Activated T-helper 2 cell treated with anti-CD3 and anti-CD28 coated beads, Interferon-gamma antibody, Interleukin-2, Interleukin-4, amounts not matched to agents 10 μg/mL and 5 μg/mL and 100 μg/mL, durations not matched to agents 14 hours and 24 hours and 36 hours (primary cell): ENCODE data around the gene HK3. TPM values are rescaled to one million over a fixed set of nuclear protein-coding genes. Genes with fewer than 3 reads are reported as not detected.

Experiments
- DNase-seq: peaks from one replicate; pipeline ENCODE4 v3.0.0; 2021; ENCODE audit warnings: low spot score
- H3K27ac Mint-ChIP-seq: one replicate; pipeline ENCODE4 v1.8.0; 2021; ENCODE audit warnings: mixed read lengths
- H3K27me3 Mint-ChIP-seq: one replicate; pipeline ENCODE4 v1.8.0; 2021; ENCODE audit warnings: low read depth, mixed read lengths
- H3K36me3 Mint-ChIP-seq: one replicate; pipeline ENCODE4 v1.8.0; 2021; ENCODE audit warnings: low read depth, mixed read lengths
- H3K4me1 Mint-ChIP-seq: one replicate; pipeline ENCODE4 v1.8.0; 2021; ENCODE audit warnings: low read depth, mixed read lengths
- H3K4me3 Mint-ChIP-seq: one replicate; pipeline ENCODE4 v1.8.0; 2021; ENCODE audit warnings: low read depth, mild to moderate bottlenecking, moderate library complexity, mixed read lengths
- H3K9me3 Mint-ChIP-seq: one replicate; pipeline ENCODE4 v1.8.0; 2021; ENCODE audit warnings: mixed read lengths
- intact Hi-C: fragments of 100-400 bp; cut with micrococcal nuclease; formaldehyde crosslinking; loops from one replicate; pipeline ENCODE4 v1.15.1; 2023
- total RNA-seq: library from RNA; stranded (reverse); gene quantifications from 2 replicates; pipeline ENCODE4 v1.2.3, GENCODE V29; 2022

Gene HK3
- total RNA-seq, 1 donor from 2014 or later, result 0.52 TPM

DNA sequence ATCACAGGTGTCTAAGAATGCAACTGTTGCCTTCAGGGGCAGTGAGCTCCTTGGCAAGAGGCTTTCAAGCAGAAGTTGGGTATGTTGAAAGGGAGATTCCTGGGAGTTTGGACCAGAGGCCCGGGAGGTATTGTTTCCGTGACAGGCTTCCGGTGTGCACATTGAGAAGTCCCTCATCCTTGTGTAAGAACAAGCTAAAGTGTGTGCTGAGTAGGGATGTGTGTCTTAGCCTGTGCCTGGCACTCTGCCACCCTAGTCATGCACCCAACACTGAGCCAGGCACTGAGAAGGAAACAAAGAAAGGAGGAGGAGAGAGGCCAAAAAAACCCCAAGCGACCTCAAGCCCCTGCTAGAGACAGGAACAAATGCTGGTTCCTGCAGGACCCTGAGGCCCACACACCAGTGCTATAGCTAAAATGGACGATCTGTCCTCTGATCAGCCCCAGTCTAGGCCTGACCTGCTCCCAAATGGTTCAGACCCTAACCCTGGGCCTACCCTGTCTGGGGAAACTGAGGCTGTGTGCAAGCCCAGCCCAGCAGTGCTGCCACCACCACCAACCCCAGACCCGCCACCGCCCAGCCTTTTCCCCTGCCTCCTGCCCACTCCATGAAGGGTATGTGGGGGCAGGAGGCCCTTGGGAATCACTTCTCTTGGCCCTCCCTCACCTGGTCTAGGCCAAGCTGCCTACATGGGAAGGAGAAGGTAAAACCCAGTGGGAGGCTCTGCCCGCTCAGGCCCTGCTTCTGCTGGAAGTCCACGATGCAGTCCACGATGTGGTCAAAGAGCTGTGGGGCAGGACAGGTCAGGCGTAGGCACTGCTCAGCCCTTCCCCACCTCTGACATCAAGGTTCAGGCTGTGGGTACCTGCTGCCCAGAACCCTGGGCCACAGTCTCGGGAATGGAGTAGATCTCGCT is 12.6 kb downstream of the HK3 start:
- H3K36me3 Mint-ChIP-seq, result no peaks in the 10 kb centered on the region
- H3K4me3 Mint-ChIP-seq, result no peak overlapping the region
- DNase-seq, result no peak
- H3K27ac Mint-ChIP-seq, result no peak overlapping the region
- H3K27me3 Mint-ChIP-seq, result peaks cover 1% of the 10 kb centered on the region
- H3K9me3 Mint-ChIP-seq, result no peaks in the 10 kb centered on the region
- intact Hi-C loops, result no loop called here
- no peaks in the 10 kb centered on the region for H3K4me1 Mint-ChIP-seq

DNA sequence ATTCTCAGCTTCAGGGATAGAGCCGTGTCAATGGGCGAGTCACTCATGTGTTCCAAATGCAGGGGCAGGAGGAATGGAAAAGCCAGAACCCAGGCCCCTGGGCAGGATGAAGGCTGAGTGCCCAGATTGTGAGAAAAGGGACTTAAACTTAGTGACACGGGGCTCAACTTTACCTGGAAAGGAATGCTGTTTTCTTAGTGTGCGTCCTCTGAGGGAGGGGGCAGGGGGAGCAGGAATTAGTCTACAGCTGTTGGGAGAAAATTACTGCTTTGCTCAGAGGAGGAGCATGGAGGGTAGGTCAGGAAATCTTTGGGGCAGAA is 14.6 kb downstream of the HK3 start:
- intact Hi-C loops, result no loop called here
- no peak overlapping the region for H3K27ac Mint-ChIP-seq
- no peak overlapping the region for H3K4me3 Mint-ChIP-seq
- H3K9me3 Mint-ChIP-seq, result no peaks in the 10 kb centered on the region
- no peak for DNase-seq
- H3K36me3 Mint-ChIP-seq, result no peaks in the 10 kb centered on the region
- H3K27me3 Mint-ChIP-seq, result no peaks in the 10 kb centered on the region
- H3K4me1 Mint-ChIP-seq, result no peaks in the 10 kb centered on the region

DNA sequence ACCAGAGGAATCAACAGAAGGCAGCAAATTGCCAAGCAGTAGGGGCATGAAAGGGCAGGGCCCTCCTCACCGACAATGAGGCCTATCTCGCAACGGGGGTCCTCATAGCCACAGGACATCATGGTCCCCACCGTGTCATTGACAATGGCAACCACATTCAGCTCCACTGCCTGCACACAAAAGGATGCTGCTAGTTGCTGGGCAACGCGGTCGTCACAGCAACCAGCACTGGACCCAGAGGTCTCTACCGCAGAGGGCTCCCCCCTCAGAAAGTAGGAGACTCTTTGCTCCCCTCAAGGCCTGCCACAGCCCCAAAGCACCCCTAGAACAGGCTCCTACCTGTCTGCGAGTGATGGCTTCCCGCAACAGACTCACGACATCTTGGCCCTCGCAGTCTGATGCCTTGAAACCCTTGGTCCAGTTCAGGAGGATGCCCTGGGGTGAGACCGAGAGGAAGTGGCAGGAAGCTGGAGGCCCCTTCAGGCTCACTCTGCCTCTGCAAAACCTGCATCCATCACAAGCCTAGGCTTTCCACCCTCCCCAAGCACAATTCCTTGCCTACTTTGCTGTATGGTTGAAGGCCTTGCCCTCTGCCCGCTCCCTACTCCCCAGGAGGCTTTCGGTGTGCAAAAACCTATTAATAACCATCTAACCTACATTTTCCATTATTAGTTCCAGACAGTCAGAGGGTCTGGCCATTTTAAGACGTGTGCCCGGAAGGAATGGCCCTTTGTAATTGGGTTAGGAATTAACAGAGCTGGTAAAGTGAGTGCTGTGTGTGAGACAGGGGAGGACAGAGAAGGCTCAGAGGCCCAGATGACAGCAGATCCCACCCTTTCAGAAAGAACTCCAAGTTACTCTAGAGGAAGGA is 15.2 kb downstream of the HK3 start:
- Mint-ChIP-seq H3K4me1 (no peaks in the 10 kb centered on the region), H3K27me3 (no peaks in the 10 kb centered on the region), H3K4me3 (no peak overlapping the region), H3K9me3 (no peaks in the 10 kb centered on the region), H3K36me3 (no peaks in the 10 kb centered on the region), H3K27ac (no peak overlapping the region)
- DNase-seq, result no peak
- intact Hi-C loops, result no loop called here

DNA sequence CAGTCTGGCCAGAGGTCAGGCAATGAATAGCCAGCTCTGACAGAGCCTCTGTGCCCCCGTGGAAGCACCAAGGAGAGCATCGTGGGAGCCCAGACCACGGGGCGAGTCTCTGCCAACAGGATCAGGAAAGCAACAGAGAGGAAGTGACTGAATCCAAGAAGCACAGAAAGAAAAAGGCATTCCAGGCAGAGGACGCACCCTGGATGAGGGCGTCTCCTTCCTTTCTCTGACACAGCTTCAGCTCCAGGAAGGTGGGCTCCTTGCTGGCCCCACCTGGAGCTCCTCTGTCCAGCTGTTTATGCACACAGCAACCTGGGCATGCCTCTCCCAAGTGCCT is 16.6 kb downstream of the HK3 start:
- Mint-ChIP-seq H3K9me3 (no peaks in the 10 kb centered on the region), H3K4me1 (no peaks in the 10 kb centered on the region), H3K4me3 (no peak overlapping the region), H3K27ac (no peak overlapping the region), H3K36me3 (no peaks in the 10 kb centered on the region), H3K27me3 (no peaks in the 10 kb centered on the region)
- DNase-seq, result no peak
- intact Hi-C loops, result no loop called here

DNA sequence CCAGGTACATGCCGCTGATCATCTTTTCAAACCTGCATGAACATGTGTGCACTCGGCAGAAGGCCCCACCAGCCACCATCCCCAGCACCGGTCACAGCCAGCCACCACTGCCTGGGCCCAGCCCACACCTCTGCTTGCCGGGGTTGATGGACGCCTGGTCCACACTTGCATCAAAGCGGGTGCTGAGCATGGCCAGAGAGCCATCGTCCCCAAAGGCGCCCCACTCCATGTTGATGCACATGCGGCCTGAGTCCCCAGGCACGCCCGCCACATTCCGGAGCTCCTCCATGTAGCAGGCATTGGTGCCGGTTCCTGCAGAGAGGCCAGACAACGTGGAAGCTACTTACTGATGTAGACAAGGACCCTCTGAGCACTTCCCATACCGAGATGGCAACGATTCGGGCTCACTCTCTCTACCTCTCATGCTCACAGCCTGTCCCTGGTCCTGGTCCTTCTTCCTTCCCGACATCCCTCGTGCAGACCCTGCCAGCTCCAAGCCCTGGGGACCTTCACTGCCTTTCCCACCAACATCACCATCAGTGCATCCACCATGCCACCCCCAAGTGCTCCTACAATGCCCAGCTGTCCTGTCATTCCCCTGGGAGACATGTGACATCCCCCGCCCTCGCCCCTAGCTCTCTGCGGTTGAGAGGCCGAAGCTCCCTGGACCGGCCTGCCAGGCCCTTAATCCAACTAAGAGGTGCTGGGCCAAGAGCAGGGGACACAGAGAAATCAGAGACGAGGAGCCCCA is 17.2 kb downstream of the HK3 start:
- no peaks in the 10 kb centered on the region for H3K9me3 Mint-ChIP-seq
- H3K36me3 Mint-ChIP-seq, result no peaks in the 10 kb centered on the region
- intact Hi-C loops, result no loop called here
- H3K4me1 Mint-ChIP-seq, result no peaks in the 10 kb centered on the region
- no peak for DNase-seq
- H3K27me3 Mint-ChIP-seq, result no peaks in the 10 kb centered on the region
- H3K27ac Mint-ChIP-seq, result no peak overlapping the region
- H3K4me3 Mint-ChIP-seq, result no peak overlapping the region

DNA sequence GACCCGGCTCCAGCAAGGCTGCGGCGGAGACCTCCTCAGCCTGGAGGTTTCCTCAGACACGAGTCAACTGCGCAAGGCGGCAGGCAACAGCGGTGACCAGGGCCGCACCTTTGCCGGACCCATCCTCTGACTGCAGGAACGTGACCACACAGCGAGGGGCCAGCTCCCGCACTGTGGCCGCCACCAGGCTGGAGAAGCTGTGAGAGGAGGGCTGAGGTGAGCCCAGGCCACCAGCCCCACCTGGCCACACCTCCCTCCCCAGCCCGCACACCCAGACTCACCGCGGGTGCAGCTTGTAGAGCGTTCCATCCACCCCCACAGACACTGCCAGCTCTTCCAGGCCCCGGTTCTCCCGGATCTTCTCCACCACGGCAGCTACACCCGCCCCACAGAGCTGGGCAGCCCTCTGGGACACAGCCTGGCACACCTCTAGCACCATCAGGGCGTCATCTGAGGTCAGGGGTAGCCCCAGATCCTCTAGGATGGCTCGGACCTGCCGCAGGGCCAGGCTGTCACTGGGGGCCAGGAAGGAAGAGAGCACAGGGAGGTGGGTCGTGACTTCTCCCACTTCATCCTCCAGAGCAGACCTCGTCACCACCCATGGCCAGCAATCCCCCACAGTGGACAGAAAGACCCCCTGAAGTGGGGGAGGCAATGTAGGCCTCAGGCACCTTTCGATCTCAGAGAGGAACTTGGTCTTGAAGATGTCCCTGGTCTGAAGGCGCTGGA is 18.0 kb downstream of the HK3 start:
- no peaks in the 10 kb centered on the region for H3K4me1 Mint-ChIP-seq
- no peak for DNase-seq
- H3K27me3 Mint-ChIP-seq, result peaks cover 5% of the 10 kb centered on the region
- intact Hi-C loops, result no loop called here
- H3K36me3 Mint-ChIP-seq, result no peaks in the 10 kb centered on the region
- H3K27ac Mint-ChIP-seq, result no peak overlapping the region
- no peaks in the 10 kb centered on the region for H3K9me3 Mint-ChIP-seq
- no peak overlapping the region for H3K4me3 Mint-ChIP-seq

DNA sequence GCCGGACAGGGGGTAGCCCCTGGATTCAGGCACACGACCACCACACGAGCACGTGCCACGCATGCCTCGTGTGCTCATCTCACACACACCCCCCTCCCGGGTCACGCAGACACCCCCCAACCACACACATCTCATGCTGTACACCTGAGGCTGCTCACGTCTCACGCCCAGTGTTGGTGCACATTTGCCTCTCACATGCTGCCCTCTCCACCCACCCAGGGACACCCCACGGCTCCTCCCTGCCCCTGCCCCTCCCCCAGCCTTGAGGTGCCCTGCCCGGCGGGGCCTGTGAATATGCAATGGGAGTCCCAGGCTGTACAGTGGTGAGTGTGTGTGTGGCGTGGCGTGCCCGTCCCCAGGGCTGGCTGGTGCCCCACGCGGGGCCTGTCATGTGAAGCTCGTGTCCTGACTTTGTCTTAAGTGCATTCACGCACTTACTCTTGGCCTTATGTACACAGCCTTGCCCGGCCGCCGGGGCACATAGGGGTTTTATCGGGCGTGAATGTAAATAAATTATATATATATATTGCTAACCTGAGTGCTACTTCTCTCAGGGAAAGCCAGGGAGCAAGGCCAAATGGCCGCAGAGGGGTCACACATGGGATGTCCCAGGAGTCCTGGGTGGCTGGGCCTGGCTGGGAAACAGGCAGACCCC is 18.7 kb downstream of the HK3 start:
- Mint-ChIP-seq H3K4me3 (no peak overlapping the region), H3K36me3 (no peaks in the 10 kb centered on the region), H3K9me3 (no peaks in the 10 kb centered on the region), H3K27me3 (peaks cover 12% of the 10 kb centered on the region), H3K27ac (no peak overlapping the region), H3K4me1 (no peaks in the 10 kb centered on the region)
- no peak for DNase-seq
- intact Hi-C loops, result no loop called here

DNA sequence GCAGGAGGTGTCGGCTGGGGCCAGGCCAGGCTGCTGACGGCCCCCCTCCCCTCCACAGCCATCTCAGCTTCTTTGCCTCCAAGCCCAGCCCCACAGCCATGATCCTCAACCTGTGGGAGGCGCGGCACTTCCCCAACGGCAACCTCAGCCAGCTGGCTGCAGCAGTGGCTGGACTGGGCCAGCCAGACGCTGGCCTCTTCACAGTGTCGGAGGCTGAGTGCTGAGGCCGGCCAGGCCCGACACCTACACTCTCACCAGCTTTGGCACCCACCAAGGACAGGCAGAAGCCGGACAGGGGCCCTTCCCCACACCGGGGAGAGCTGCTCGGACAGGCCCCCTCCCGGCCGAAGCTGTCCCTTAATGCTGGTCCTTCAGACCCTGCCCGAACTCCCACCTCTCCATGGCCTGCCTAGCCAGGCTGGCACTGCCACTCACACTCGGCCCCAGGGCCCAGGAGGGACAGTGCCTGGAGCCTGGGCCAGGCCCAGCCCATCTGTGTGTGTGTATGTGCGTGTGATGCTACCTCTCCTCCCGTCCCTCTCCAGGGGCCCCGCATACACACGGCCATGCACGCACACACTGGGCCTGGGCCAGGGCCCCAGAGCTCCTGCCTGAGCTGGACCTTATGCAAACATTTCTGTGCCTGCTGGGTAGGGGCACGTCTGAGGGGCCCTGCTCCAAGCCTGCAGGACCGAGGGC is 19.3 kb downstream of the HK3 start:
- peaks cover 3% of the 10 kb centered on the region for H3K36me3 Mint-ChIP-seq

DNA sequence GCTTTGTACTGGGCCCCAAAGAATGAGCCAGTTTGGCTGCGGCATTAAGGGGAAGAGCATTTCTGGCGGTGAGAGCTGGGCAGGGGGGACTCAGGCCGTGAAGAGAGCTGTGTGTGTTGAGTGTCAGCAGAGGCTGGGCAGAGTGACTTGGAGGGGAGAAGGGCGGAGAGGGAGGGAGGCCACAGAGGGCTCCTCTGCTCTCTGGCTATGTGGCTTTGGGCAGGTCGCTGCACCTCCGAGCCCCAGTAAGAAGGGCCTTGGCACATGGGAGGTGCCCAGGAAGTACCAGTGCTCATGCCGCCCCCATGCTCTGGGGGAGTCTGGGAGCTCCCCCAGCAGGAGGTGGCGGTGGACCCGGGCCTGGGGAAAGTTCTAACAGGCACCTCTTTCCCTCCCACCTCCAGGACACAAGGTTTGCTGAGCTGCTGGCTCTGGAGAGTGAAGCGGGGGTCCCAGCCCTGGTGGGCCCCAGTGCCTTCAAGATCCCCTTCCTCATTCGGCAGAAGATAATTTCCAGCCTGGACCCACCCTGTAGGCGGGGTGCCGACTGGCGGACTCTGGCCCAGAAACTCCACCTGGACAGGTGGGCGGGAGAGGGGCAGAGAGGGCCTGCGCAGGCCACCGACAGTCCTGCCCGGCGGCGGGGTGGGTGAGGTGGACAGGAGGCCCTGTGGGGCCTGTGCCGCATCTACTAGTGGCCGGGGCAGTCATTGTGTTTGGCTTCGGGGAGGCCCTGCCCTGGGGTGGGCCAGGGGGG is 20.1 kb downstream of the HK3 start:
- DNase-seq, result no peak
- no peaks in the 10 kb centered on the region for H3K4me1 Mint-ChIP-seq
- H3K9me3 Mint-ChIP-seq, result peaks cover 5% of the 10 kb centered on the region
- H3K4me3 Mint-ChIP-seq, result no peak overlapping the region
- peaks cover 3% of the 10 kb centered on the region for H3K36me3 Mint-ChIP-seq
- H3K27ac Mint-ChIP-seq, result no peak overlapping the region
- peaks cover 19% of the 10 kb centered on the region for H3K27me3 Mint-ChIP-seq
- intact Hi-C loops, result no loop called here

More for the DNA sequence above, 19.3 kb downstream of the HK3 start:
- no peak overlapping the region for H3K27ac Mint-ChIP-seq
- no peaks in the 10 kb centered on the region for H3K4me1 Mint-ChIP-seq
- H3K4me3 Mint-ChIP-seq, result no peak overlapping the region
- peaks cover 5% of the 10 kb centered on the region for H3K9me3 Mint-ChIP-seq
- DNase-seq, result no peak
- peaks cover 18% of the 10 kb centered on the region for H3K27me3 Mint-ChIP-seq
- intact Hi-C loops, result no loop called here

DNA sequence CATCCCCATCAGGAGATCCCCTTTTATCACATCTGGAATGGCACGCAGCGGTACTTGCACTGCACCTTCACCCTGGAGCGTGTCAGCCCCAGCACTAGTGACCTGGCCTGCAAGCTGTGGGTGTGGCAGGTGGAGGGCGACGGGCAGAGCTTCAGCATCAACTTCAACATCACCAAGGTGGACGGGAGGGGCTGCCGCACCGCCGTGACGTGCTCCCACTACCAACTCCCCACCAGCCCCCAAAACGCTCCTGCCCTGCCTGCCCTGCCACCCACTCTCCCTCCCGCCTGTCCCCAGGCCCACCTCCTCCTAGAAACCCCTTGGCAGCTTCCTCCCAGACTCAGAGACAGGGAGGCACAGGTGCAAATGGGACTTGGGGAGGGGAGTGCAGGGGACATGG is 20.7 kb downstream of the HK3 start:
- no peak overlapping the region for H3K27ac Mint-ChIP-seq
- H3K4me1 Mint-ChIP-seq, result no peaks in the 10 kb centered on the region
- H3K27me3 Mint-ChIP-seq, result peaks cover 19% of the 10 kb centered on the region
- DNase-seq, result no peak
- H3K9me3 Mint-ChIP-seq, result peaks cover 5% of the 10 kb centered on the region
- no peak overlapping the region for H3K4me3 Mint-ChIP-seq
- peaks cover 3% of the 10 kb centered on the region for H3K36me3 Mint-ChIP-seq
- intact Hi-C loops, result no loop called here

DNA sequence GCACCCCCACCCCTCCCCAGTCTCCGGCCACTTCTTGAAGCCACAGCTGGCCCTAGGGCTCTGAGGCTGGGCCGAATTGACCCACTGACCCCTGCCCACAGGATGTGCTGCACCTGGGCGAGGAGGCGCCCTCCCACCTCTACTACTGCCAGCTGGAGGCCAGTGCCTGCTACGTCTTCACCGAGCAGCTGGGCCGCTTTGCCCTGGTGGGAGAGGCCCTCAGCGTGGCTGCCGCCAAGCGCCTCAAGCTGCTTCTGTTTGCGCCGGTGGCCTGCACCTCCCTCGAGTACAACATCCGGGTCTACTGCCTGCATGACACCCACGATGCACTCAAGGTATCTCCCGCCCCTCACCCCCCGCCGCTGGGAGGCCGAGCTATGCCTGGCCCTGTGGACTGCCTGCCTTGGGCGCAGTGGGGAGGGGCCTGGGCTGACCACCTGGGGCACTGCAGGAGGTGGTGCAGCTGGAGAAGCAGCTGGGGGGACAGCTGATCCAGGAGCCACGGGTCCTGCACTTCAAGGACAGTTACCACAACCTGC is 21.3 kb downstream of the HK3 start:
- Mint-ChIP-seq H3K4me1 (no peaks in the 10 kb centered on the region), H3K27me3 (peaks cover 19% of the 10 kb centered on the region), H3K36me3 (peaks cover 7% of the 10 kb centered on the region), H3K4me3 (no peak overlapping the region), H3K27ac (no peak overlapping the region), H3K9me3 (peaks cover 9% of the 10 kb centered on the region)
- intact Hi-C loops, result no loop called here
- no peak for DNase-seq
